Mammary epithelial cell (primary cell): ENCODE data around the gene NDUFC1.

Experiments used
- CTCF ChIP-seq, 2 donors: IDR thresholded peaks in 1 of 2; conservative IDR thresholded peaks in 1 of 2; 2 replicates each; pipeline ENCODE4 v1.5.1; 2011 to 2012; ENCODE audit warnings: inconsistent platforms in 2 of 2, low read length in 2 of 2, mild to moderate bottlenecking in 2 of 2, control low read depth in 1 of 2, low read depth in 1 of 2; ENCODE audit not compliant: insufficient read depth in 1 of 2; ENCODE audit errors: extremely low read depth in 1 of 2
- EZH2 ChIP-seq: IDR thresholded peaks from 2 replicates; pipeline ENCODE4 v1.6.1; 2012; ENCODE audit warnings: low read length, inconsistent platforms, borderline replicate concordance

- TF ChIP-seq EZH2: no peak
- TF ChIP-seq CTCF (conservative IDR thresholded peaks at IDR 0.05 in 1 of 2, IDR thresholded peaks at IDR 0.05 in 1 of 2; ENCODE audit: extremely low read depth in 1 of 2, insufficient read depth in 1 of 2, low read depth in 1 of 2, low read length in 2 of 2): peak; percentile 83 to 98
Observed at GRCh38 chr4:139295206-139295941, 6.9 kb downstream of the NDUFC1 start.
